HepG2 (cell line): ENCODE measurements around the gene RPL36AL. TPM values are rescaled to one million over a fixed set of nuclear protein-coding genes. Genes with fewer than 3 reads are reported as not detected.

Source experiments
- ETV6 ChIP-seq: sonication (generic); formaldehyde crosslinking; conservative IDR thresholded peaks from 2 replicates; pipeline ENCODE4 v1.4.0; 2020; ENCODE audit warnings: missing genetic modification reagents
- KAT8 ChIP-seq: IDR thresholded peaks from 2 replicates; pipeline ENCODE4 v1.6.1; 2016; ENCODE audit warnings: missing genetic modification reagents, missing compliant biosample characterization
- POLR2AphosphoS5 ChIP-seq: IDR thresholded peaks from 2 replicates; pipeline ENCODE4 v1.6.1; 2012; ENCODE audit warnings: low read depth, low read length
- ZNF740 ChIP-seq: sonication (generic); formaldehyde crosslinking; IDR thresholded peaks from 2 replicates; pipeline ENCODE4 v1.4.0; 2020; ENCODE audit warnings: missing genetic modification reagents
- polyA plus RNA-seq, 8 experiments: library from polyadenylated mRNA; depleted of rRNA in 3 of 8; stranded (reverse) in 7 of 8; unstranded in 1 of 8; fragments of >200 nt; fragmentation: Illumina TruSeq in 4 of 8; extraction: Trizol in 4 of 8; gene quantifications; 2 replicates each; pipeline versions ENCODE4 v1.2.1 to v1.2.3, GENCODE V29; 2011 to 2016; ENCODE audit warnings: low read depth in 4 of 8, missing spikeins in 1 of 8, mixed read lengths in 1 of 8; ENCODE audit not compliant: insufficient read depth in 1 of 8
- total RNA-seq, 5 experiments: library from RNA; depleted of rRNA; stranded (reverse); fragments of >200 nt; fragmentation: Illumina TruSeq; extraction: Trizol; gene quantifications; 2 replicates each; pipeline ENCODE4 v1.2.3, GENCODE V29; 2016; ENCODE audit warnings: low read depth in 1 of 5
- TF ChIP-seq, protein P1 (sequence below), 2 experiments: sonication (generic) in 1 of 2; formaldehyde crosslinking in 1 of 2; IDR thresholded peaks; 2 replicates each; pipeline versions ENCODE4 v1.6.1 to v1.9.0; 2014 to 2022; ENCODE audit warnings: antibody characterized with exemption in 1 of 2, borderline replicate concordance in 1 of 2, inconsistent platforms in 1 of 2, low read depth in 1 of 2, missing genetic modification reagents in 1 of 2

Gene RPL36AL
- total and polyA plus RNA-seq, 2 of the 13 experiments (the other 11 are each of a cell fraction or from before 2014, with no cell fraction given): 90.0 to 294 TPM

GRCh38 chr14:49585803-49586672 lies 34.4 kb downstream of the RPL36AL start, which contains the start of gene RPS29 (continued):
- TF ChIP-seq, protein P1, sequence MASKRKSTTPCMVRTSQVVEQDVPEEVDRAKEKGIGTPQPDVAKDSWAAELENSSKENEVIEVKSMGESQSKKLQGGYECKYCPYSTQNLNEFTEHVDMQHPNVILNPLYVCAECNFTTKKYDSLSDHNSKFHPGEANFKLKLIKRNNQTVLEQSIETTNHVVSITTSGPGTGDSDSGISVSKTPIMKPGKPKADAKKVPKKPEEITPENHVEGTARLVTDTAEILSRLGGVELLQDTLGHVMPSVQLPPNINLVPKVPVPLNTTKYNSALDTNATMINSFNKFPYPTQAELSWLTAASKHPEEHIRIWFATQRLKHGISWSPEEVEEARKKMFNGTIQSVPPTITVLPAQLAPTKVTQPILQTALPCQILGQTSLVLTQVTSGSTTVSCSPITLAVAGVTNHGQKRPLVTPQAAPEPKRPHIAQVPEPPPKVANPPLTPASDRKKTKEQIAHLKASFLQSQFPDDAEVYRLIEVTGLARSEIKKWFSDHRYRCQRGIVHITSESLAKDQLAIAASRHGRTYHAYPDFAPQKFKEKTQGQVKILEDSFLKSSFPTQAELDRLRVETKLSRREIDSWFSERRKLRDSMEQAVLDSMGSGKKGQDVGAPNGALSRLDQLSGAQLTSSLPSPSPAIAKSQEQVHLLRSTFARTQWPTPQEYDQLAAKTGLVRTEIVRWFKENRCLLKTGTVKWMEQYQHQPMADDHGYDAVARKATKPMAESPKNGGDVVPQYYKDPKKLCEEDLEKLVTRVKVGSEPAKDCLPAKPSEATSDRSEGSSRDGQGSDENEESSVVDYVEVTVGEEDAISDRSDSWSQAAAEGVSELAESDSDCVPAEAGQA (IDR thresholded peaks at IDR 0.05; ENCODE audit: low read depth): peak; percentile 49
- TF ChIP-seq, protein P1 (CRISPR knock-in tag; IDR thresholded peaks at IDR 0.05; ENCODE audit: borderline replicate concordance): peak; percentile 71
- TF ChIP-seq ZNF740 (CRISPR knock-in tag) (no peak), KAT8 (CRISPR knock-in tag) (peak; percentile 59; the same call in 1 of the 2 replicates), ETV6 (CRISPR knock-in tag) (peak; percentile 65), POLR2AphosphoS5 (peak; percentile 98)
